ENCODE results near the gene SORCS3.

DNA sequence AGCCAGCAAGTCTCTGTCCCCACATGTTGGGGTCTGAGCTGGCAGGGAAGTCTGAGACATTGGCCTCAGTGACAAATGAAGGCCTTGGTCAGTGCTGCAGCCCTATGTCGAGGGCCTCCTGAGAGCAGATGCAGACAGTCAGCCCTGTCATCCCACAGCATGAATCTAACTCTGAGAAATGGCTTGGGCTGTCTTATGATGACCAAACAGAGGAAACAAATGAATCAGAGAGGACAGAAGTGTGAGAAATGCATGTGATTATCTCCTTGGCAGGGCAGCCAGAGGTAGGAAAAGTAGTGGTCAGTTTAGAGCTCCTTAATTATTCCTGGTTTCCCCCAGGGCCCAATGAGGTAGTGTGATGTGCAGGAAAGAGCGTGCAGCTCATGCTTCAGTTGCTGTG is 287.6 kb downstream of the SORCS3 start:
- no peak for TF ChIP-seq POLR2AphosphoS5 (IDR thresholded peaks at IDR 0.05)
- TF ChIP-seq, protein P1, sequence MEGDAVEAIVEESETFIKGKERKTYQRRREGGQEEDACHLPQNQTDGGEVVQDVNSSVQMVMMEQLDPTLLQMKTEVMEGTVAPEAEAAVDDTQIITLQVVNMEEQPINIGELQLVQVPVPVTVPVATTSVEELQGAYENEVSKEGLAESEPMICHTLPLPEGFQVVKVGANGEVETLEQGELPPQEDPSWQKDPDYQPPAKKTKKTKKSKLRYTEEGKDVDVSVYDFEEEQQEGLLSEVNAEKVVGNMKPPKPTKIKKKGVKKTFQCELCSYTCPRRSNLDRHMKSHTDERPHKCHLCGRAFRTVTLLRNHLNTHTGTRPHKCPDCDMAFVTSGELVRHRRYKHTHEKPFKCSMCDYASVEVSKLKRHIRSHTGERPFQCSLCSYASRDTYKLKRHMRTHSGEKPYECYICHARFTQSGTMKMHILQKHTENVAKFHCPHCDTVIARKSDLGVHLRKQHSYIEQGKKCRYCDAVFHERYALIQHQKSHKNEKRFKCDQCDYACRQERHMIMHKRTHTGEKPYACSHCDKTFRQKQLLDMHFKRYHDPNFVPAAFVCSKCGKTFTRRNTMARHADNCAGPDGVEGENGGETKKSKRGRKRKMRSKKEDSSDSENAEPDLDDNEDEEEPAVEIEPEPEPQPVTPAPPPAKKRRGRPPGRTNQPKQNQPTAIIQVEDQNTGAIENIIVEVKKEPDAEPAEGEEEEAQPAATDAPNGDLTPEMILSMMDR (IDR thresholded peaks at IDR 0.05), result no peak
